DND-41 (cell line): Measurements from ENCODE around the gene DNAH12.
A peak's percentile ranks its signal among the peaks of the same experiment; 100 is the strongest.

Experiments
- ATAC-seq: fragments of 200-7000 bp; cut with Tn5 transposase; 3 replicates; pipeline ENCODE4 v1.9.1; 2021; ENCODE audit warnings: low read depth; ENCODE audit not compliant: insufficient read depth
- DNase-seq: peaks from one replicate; pipeline ENCODE4 v3.0.0-alpha.2; 2020
- H2AFZ ChIP-seq: 2 replicates; pipeline ENCODE4 v1.6.0; 2012; ENCODE audit warnings: low read depth, low read length
- H3K27ac ChIP-seq: 2 replicates; pipeline ENCODE4 v1.5.1; 2012; ENCODE audit warnings: low read length, inconsistent platforms
- H3K27me3 ChIP-seq: fragments of 200-600 bp; sonication (generic); 2 replicates; pipeline ENCODE4 v1.6.0; 2012; ENCODE audit warnings: low read length, mild to moderate bottlenecking, inconsistent platforms; ENCODE audit not compliant: insufficient read depth, poor library complexity
- H3K36me3 ChIP-seq: 2 replicates; pipeline ENCODE4 v1.5.1; 2012; ENCODE audit warnings: low read length, inconsistent platforms; ENCODE audit not compliant: insufficient read depth
- H3K4me1 ChIP-seq: 2 replicates; pipeline ENCODE4 v1.5.1; 2012; ENCODE audit warnings: mild to moderate bottlenecking, low read length; ENCODE audit not compliant: insufficient read depth
- H3K4me2 ChIP-seq: 2 replicates; pipeline ENCODE4 v1.6.0; 2012; ENCODE audit warnings: mild to moderate bottlenecking, moderate library complexity, low read length, inconsistent platforms; ENCODE audit not compliant: insufficient read depth
- H3K4me3 ChIP-seq, 2 experiments: fragments of 200-600 bp in 1 of 2; shearing (Covaris generic) in 1 of 2; 2 replicates each; pipeline ENCODE4 v1.5.1; 2012 to 2016; ENCODE audit warnings: inconsistent platforms in 2 of 2, low read length in 2 of 2, mild to moderate bottlenecking in 2 of 2, low read depth in 1 of 2, moderate library complexity in 1 of 2
- H3K79me2 ChIP-seq: 2 replicates; pipeline ENCODE4 v1.6.0; 2012; ENCODE audit warnings: low read length, inconsistent platforms; ENCODE audit not compliant: insufficient read depth
- H3K9ac ChIP-seq: 2 replicates; pipeline ENCODE4 v1.6.0; 2012; ENCODE audit warnings: low read depth, mild to moderate bottlenecking, inconsistent platforms, low read length, moderate library complexity
- H3K9me3 ChIP-seq: 2 replicates; pipeline ENCODE4 v1.5.1; 2012; ENCODE audit warnings: low read length, moderate library complexity, mild to moderate bottlenecking, inconsistent platforms; ENCODE audit not compliant: insufficient read depth, severe bottlenecking
- H4K20me1 ChIP-seq: 2 replicates; pipeline ENCODE4 v1.6.0; 2012; ENCODE audit warnings: low read length; ENCODE audit not compliant: insufficient read depth
- CTCF ChIP-seq: IDR thresholded peaks from 2 replicates; pipeline ENCODE4 v1.5.1; 2012; ENCODE audit warnings: borderline replicate concordance, low read length, moderate library complexity, mild to moderate bottlenecking; ENCODE audit not compliant: poor library complexity, severe bottlenecking; ENCODE audit errors: extremely low read depth
- EZH2 ChIP-seq: IDR thresholded peaks from 3 replicates; pipeline ENCODE4 v1.6.1; 2012; ENCODE audit warnings: borderline replicate concordance, low read depth, mild to moderate bottlenecking, moderate library complexity, low read length, inconsistent platforms; ENCODE audit not compliant: severe bottlenecking

The DNAH12 gene

GRCh38 chr3:57275393-57275792 lies 268.8 kb downstream of the DNAH12 start:
- DNase-seq (no peak), ATAC-seq (0 out of 3 replicates have a peak, but pooled peaks have one; percentile 24)
- Histone ChIP-seq H3K4me1 (no peaks in the 10 kb centered on the region), H4K20me1 (no peaks in the 10 kb centered on the region), H3K9me3 (no peaks in the 10 kb centered on the region), H3K36me3 (peaks cover 32% of the 10 kb centered on the region), H2AFZ (no peak overlapping the region), H3K4me3 (no peak overlapping the region), H3K9ac (no peak overlapping the region), H3K27me3 (no peaks in the 10 kb centered on the region), H3K27ac (no peak overlapping the region), H3K79me2 (no peaks in the 10 kb centered on the region), H3K4me2 (no peak overlapping the region)
- TF ChIP-seq CTCF = no peak
- no peak for TF ChIP-seq EZH2

GRCh38 chr3:57274845-57275244 lies 269.3 kb downstream of the DNAH12 start:
- H2AFZ ChIP-seq = no peak overlapping the region
- no peak overlapping the region for H3K4me3 ChIP-seq
- H3K27ac ChIP-seq = no peak overlapping the region
- no peaks in the 10 kb centered on the region for H4K20me1 ChIP-seq
- H3K9ac ChIP-seq = no peak overlapping the region
- H3K9me3 ChIP-seq = no peaks in the 10 kb centered on the region
- DNase-seq (no peak), ATAC-seq (no peak)
- TF ChIP-seq EZH2 = no peak
- no peak for TF ChIP-seq CTCF
- peaks cover 37% of the 10 kb centered on the region for H3K36me3 ChIP-seq
- no peaks in the 10 kb centered on the region for H3K79me2 ChIP-seq
- no peak overlapping the region for H3K4me2 ChIP-seq
- H3K27me3 ChIP-seq = no peaks in the 10 kb centered on the region
- H3K4me1 ChIP-seq = no peaks in the 10 kb centered on the region

- Histone ChIP-seq H3K4me3 (no peak overlapping the region), H3K9me3 (no peaks in the 10 kb centered on the region), H3K4me1 (no peaks in the 10 kb centered on the region), H3K36me3 (peaks cover 86% of the 10 kb centered on the region), H3K4me2 (no peak overlapping the region), H3K9ac (no peak overlapping the region), H3K27ac (no peak overlapping the region), H2AFZ (no peak overlapping the region), H3K27me3 (no peaks in the 10 kb centered on the region), H4K20me1 (no peaks in the 10 kb centered on the region), H3K79me2 (no peaks in the 10 kb centered on the region)
- ATAC-seq = no peak
- DNase-seq = no peak
- no peak for TF ChIP-seq EZH2
- TF ChIP-seq CTCF = no peak
Observed at GRCh38 chr3:57268416-57268815, 275.7 kb downstream of the DNAH12 start.

GRCh38 chr3:57261929-57262328 lies 282.2 kb downstream of the DNAH12 start:
- Histone ChIP-seq H3K4me1 (no peaks in the 10 kb centered on the region), H3K79me2 (no peaks in the 10 kb centered on the region), H3K9ac (no peak overlapping the region), H4K20me1 (no peaks in the 10 kb centered on the region), H3K36me3 (peaks cover 93% of the 10 kb centered on the region), H3K9me3 (no peaks in the 10 kb centered on the region), H3K4me2 (no peak overlapping the region), H3K27me3 (no peaks in the 10 kb centered on the region), H2AFZ (no peak overlapping the region), H3K4me3 (no peak overlapping the region), H3K27ac (no peak overlapping the region)
- DNase-seq = no peak
- TF ChIP-seq CTCF (no peak), EZH2 (no peak)
- ATAC-seq = no peak
